Caco-2 (cell line): ENCODE measurements around the gene CAP2. TPM values are rescaled to one million over a fixed set of nuclear protein-coding genes. Genes with fewer than 3 reads are reported as not detected.

ENCODE experiments used
- BruUV-seq: library from RNA; stranded (reverse); fragments of 400-500 nt; replicated peaks from 2 replicates; lab custom pipeline; 2021; lab: Mats Ljungman, UMichigan
- CTCF ChIA-PET: fragments of 300-600 bp; sonication (Branson Sonifier 250); formaldehyde crosslinking; loops from one replicate; lab custom pipeline; 2022; ENCODE audit warnings: antibody characterized with exemption; lab: Charles Lee
- POLR2A ChIA-PET: fragments of 300-600 bp; sonication (Branson Sonifier 250); formaldehyde crosslinking; loops from one replicate; lab custom pipeline; 2022; ENCODE audit warnings: antibody characterized with exemption; lab: Charles Lee
- DNase-seq, 2 experiments: peaks; one replicate each; pipeline versions ENCODE4 v3.0.0 to v3.0.0-alpha.2; 2020 to 2022
- H3K27me3 ChIP-seq: replicated peaks from 2 replicates; pipeline ENCODE4 v1.6.0; 2011; ENCODE audit warnings: low read length; ENCODE audit not compliant: control insufficient read depth, insufficient read depth
- H3K36me3 ChIP-seq: 2 replicates; pipeline ENCODE4 v1.5.1; 2011; ENCODE audit warnings: low read length; ENCODE audit not compliant: control insufficient read depth, insufficient read depth
- H3K4me1 ChIP-seq: fragments of 250-450 bp; sonication (Bioruptor Pico); 2 replicates; pipeline ENCODE4 v1.5.1; 2020; ENCODE audit warnings: mild to moderate bottlenecking
- H3K4me3 ChIP-seq: 2 replicates; pipeline ENCODE4 v1.5.1; 2011; ENCODE audit warnings: low read depth, mild to moderate bottlenecking, control low read depth, low read length
- H3K9me3 ChIP-seq: fragments of 250-450 bp; sonication (Bioruptor Pico); 2 replicates; pipeline ENCODE4 v1.5.1; 2020; ENCODE audit warnings: mild to moderate bottlenecking, moderate library complexity
- H3K27ac Mint-ChIP-seq: one replicate; pipeline ENCODE4 v1.8.0; 2022; ENCODE audit warnings: mixed read lengths; ENCODE audit not compliant: unreplicated experiment
- H3K27me3 Mint-ChIP-seq: one replicate; pipeline ENCODE4 v1.8.0; 2022; ENCODE audit warnings: mixed read lengths; ENCODE audit not compliant: insufficient read depth, unreplicated experiment
- H3K36me3 Mint-ChIP-seq: one replicate; pipeline ENCODE4 v1.8.0; 2022; ENCODE audit warnings: mild to moderate bottlenecking, mixed read lengths; ENCODE audit not compliant: insufficient read depth, unreplicated experiment
- H3K4me1 Mint-ChIP-seq: one replicate; pipeline ENCODE4 v1.8.0; 2022; ENCODE audit warnings: low read depth, mixed read lengths; ENCODE audit not compliant: unreplicated experiment
- H3K4me3 Mint-ChIP-seq: one replicate; pipeline ENCODE4 v1.8.0; 2022; ENCODE audit warnings: mild to moderate bottlenecking, moderate library complexity, mixed read lengths; ENCODE audit not compliant: unreplicated experiment
- H3K9me3 Mint-ChIP-seq: one replicate; pipeline ENCODE4 v1.8.0; 2022; ENCODE audit warnings: mixed read lengths; ENCODE audit not compliant: unreplicated experiment
- CTCF ChIP-seq, 2 experiments: fragments of 200-600 bp in 1 of 2; IDR thresholded peaks; 1 replicate in 1 of 2; 2 replicates in 1 of 2; pipeline versions ENCODE4 v1.5.1 to v1.8.0; 2011 to 2022; ENCODE audit warnings: antibody characterized with exemption in 1 of 2, control low read depth in 1 of 2, inconsistent platforms in 1 of 2, low read depth in 1 of 2, low read length in 1 of 2, mild to moderate bottlenecking in 1 of 2, moderate library complexity in 1 of 2; ENCODE audit not compliant: insufficient read depth in 1 of 2, severe bottlenecking in 1 of 2, unreplicated experiment in 1 of 2
- intact Hi-C: fragments of 100-400 bp; cut with micrococcal nuclease; formaldehyde crosslinking; loops from one replicate; pipeline ENCODE4 v1.10.0; 2022; ENCODE audit not compliant: unreplicated experiment
- total RNA-seq: library from RNA; stranded (reverse); gene quantifications from 2 replicates; pipeline ENCODE4 v1.2.3, GENCODE V29; 2022

Gene CAP2
- total RNA-seq, 1 experiment from 2014 or later = 8.9 TPM

GRCh38 chr6:17552861-17553260, 159.5 kb downstream of the CAP2 start:
- DNase-seq = no peak
- no peaks in the 10 kb centered on the region for H3K36me3 Mint-ChIP-seq
- no peak overlapping the region for H3K4me3 Mint-ChIP-seq
- no peak for TF ChIP-seq CTCF (IDR thresholded peaks at IDR 0.05; ENCODE audit: insufficient read depth in 1 of 2, low read depth in 1 of 2, low read length in 1 of 2, severe bottlenecking in 1 of 2, unreplicated experiment in 1 of 2)
- intact Hi-C loops = no loop called here
- Histone ChIP-seq H3K9me3 (no peaks in the 10 kb centered on the region), H3K27me3 (no peaks in the 10 kb centered on the region), H3K4me1 (no peaks in the 10 kb centered on the region), H3K36me3 (no peaks in the 10 kb centered on the region), H3K4me3 (no peak overlapping the region)
- no peak overlapping the region for H3K27ac Mint-ChIP-seq
- BruUV-seq = no TSS peak
- H3K27me3 Mint-ChIP-seq = no peaks in the 10 kb centered on the region
- H3K9me3 Mint-ChIP-seq = no peaks in the 10 kb centered on the region
- ChIA-PET CTCF (no interaction called here), POLR2A (no interaction called here)
- H3K4me1 Mint-ChIP-seq = no peaks in the 10 kb centered on the region

- no peak overlapping the region for H3K4me3 ChIP-seq
- no peaks in the 10 kb centered on the region for H3K4me1 Mint-ChIP-seq
These were observed 162.6 kb downstream of the CAP2 start for GRCh38 chr6:17556014-17556413.

GRCh38 chr6:17562636-17563035, 169.2 kb downstream of the CAP2 start:
- Histone ChIP-seq H3K36me3 (no peaks in the 10 kb centered on the region), H3K9me3 (peaks cover 24% of the 10 kb centered on the region), H3K4me1 (no peaks in the 10 kb centered on the region), H3K4me3 (no peak overlapping the region), H3K27me3 (no peaks in the 10 kb centered on the region)
- intact Hi-C loops = no loop called here
- no peak for DNase-seq
- no TSS peak for BruUV-seq
- Mint-ChIP-seq H3K36me3 (no peaks in the 10 kb centered on the region), H3K27ac (no peak overlapping the region), H3K4me3 (no peak overlapping the region), H3K4me1 (no peaks in the 10 kb centered on the region), H3K9me3 (peaks cover 9% of the 10 kb centered on the region), H3K27me3 (no peaks in the 10 kb centered on the region)
- CTCF ChIA-PET = interaction anchor here (0.6 kb wide), 1 partner anchor 760 kb away, joined by 4 read pairs; no protein-coding TSS in a partner anchor
- no peak for TF ChIP-seq CTCF (IDR thresholded peaks at IDR 0.05; ENCODE audit: insufficient read depth in 1 of 2, low read depth in 1 of 2, low read length in 1 of 2, severe bottlenecking in 1 of 2, unreplicated experiment in 1 of 2)
- POLR2A ChIA-PET = no interaction called here

More at GRCh38 chr6:17556014-17556413, 162.6 kb downstream of the CAP2 start:
- H3K27me3 Mint-ChIP-seq = no peaks in the 10 kb centered on the region
- DNase-seq = no peak
- no TSS peak for BruUV-seq
- ChIA-PET CTCF (no interaction called here), POLR2A (no interaction called here)
- no peaks in the 10 kb centered on the region for H3K36me3 Mint-ChIP-seq
- no peak for TF ChIP-seq CTCF (IDR thresholded peaks at IDR 0.05; ENCODE audit: insufficient read depth in 1 of 2, low read depth in 1 of 2, low read length in 1 of 2, severe bottlenecking in 1 of 2, unreplicated experiment in 1 of 2)
- H3K4me1 ChIP-seq = no peaks in the 10 kb centered on the region
- no peaks in the 10 kb centered on the region for H3K9me3 ChIP-seq
- no peaks in the 10 kb centered on the region for H3K27me3 ChIP-seq
- intact Hi-C loops = no loop called here
- H3K9me3 Mint-ChIP-seq = no peaks in the 10 kb centered on the region
- H3K4me3 Mint-ChIP-seq = no peak overlapping the region
- no peaks in the 10 kb centered on the region for H3K36me3 ChIP-seq
- no peak overlapping the region for H3K27ac Mint-ChIP-seq
